HEK293T (cell line): ENCODE data around the gene TSKU.
A peak's percentile ranks its signal among the peaks of the same experiment; 100 is the strongest.

ENCODE experiments used
- CTCF ChIA-PET: fragments of 350-600 bp; formaldehyde crosslinking; extraction: SDS; loops from one replicate; lab custom pipeline; 2021; ENCODE audit warnings: antibody characterized with exemption, inconsistent platforms; lab: Yijun Ruan, JAX
- POLR2A ChIA-PET: fragments of 350-600 bp; formaldehyde crosslinking; extraction: SDS; loops from one replicate; lab custom pipeline; 2020; ENCODE audit warnings: antibody characterized with exemption, inconsistent platforms; lab: Yijun Ruan, JAX
- DNase-seq: peaks from one replicate; pipeline ENCODE4 v3.0.0; 2012; ENCODE audit warnings: mixed read lengths; ENCODE audit errors: extremely low spot score
- ARNT ChIP-seq: fragments of 450-650 bp; IDR thresholded peaks from 2 replicates; pipeline ENCODE4 v1.6.1; 2017; ENCODE audit warnings: mild to moderate bottlenecking
- BHLHE40 ChIP-seq: fragments of 450-650 bp; IDR thresholded peaks from 2 replicates; pipeline ENCODE4 v1.6.1; 2016; ENCODE audit warnings: mild to moderate bottlenecking, moderate library complexity, borderline replicate concordance
- CTBP1 ChIP-seq: fragments of 450-650 bp; IDR thresholded peaks from 2 replicates; pipeline ENCODE4 v1.6.1; 2016; ENCODE audit warnings: borderline replicate concordance
- ELF4 ChIP-seq: fragments of 450-650 bp; IDR thresholded peaks from 2 replicates; pipeline ENCODE4 v1.6.1; 2017; ENCODE audit warnings: antibody characterized with exemption
- FOXA1 ChIP-seq: fragments of 450-650 bp; IDR thresholded peaks from 2 replicates; pipeline ENCODE4 v1.6.1; 2016; ENCODE audit warnings: mild to moderate bottlenecking
- FOXK2 ChIP-seq: fragments of 450-650 bp; IDR thresholded peaks from 2 replicates; pipeline ENCODE4 v1.6.1; 2016; ENCODE audit warnings: mild to moderate bottlenecking
- FOXM1 ChIP-seq: fragments of 450-650 bp; IDR thresholded peaks from 2 replicates; pipeline ENCODE4 v1.6.1; 2017; ENCODE audit warnings: mild to moderate bottlenecking, borderline replicate concordance
- HDGF ChIP-seq: fragments of 450-650 bp; IDR thresholded peaks from 2 replicates; pipeline ENCODE4 v1.6.1; 2017; ENCODE audit warnings: antibody characterized with exemption, borderline replicate concordance
- L3MBTL2 ChIP-seq: fragments of 450-650 bp; conservative IDR thresholded peaks from 2 replicates; pipeline ENCODE4 v1.6.1; 2016; ENCODE audit warnings: mild to moderate bottlenecking
- LEF1 ChIP-seq: fragments of 450-650 bp; IDR thresholded peaks from 2 replicates; pipeline ENCODE4 v1.6.1; 2017; ENCODE audit warnings: mild to moderate bottlenecking, borderline replicate concordance
- NFRKB ChIP-seq: fragments of 450-650 bp; IDR thresholded peaks from 2 replicates; pipeline ENCODE4 v1.6.1; 2016; ENCODE audit warnings: mild to moderate bottlenecking, moderate library complexity
- SP1 ChIP-seq: fragments of 450-650 bp; IDR thresholded peaks from 2 replicates; pipeline ENCODE4 v1.6.1; 2017
- SUZ12 ChIP-seq: fragments of 450-650 bp; IDR thresholded peaks from 2 replicates; pipeline ENCODE4 v1.6.1; 2016; ENCODE audit warnings: mild to moderate bottlenecking
- TARDBP ChIP-seq: fragments of 450-650 bp; IDR thresholded peaks from 2 replicates; pipeline ENCODE4 v1.6.1; 2016
- ZNF384 ChIP-seq: fragments of 450-650 bp; IDR thresholded peaks from 2 replicates; pipeline ENCODE4 v1.6.1; 2016
- TF ChIP-seq, protein P1 (sequence below): fragments of 450-650 bp; IDR thresholded peaks from 2 replicates; pipeline ENCODE4 v1.6.1; 2016

TSKU gene

DNA sequence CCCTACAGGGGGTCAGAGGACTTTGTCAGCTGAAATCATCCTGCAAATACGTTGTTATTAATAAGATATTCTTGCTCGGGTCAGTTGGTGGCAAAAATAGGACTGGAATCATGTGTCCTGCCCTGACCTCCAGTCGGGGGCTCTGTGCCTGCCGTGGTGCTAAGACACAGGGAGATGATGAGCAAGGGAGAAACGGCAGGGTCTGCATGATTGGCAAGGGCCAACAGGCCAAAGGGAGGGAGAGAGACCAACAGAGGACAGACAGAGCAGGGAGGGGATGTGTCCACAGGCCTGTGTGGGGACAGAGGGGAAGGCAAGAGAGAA, 10.4 kb upstream of the TSKU start:
- ChIA-PET CTCF (no interaction called here), POLR2A (no interaction called here)
- no peak for DNase-seq
- no peak for TF ChIP-seq ELF4
- no peak for TF ChIP-seq NFRKB
- no peak for TF ChIP-seq ZNF384
- no peak for TF ChIP-seq LEF1
- TF ChIP-seq HDGF: no peak
- TF ChIP-seq TARDBP: no peak

DNA sequence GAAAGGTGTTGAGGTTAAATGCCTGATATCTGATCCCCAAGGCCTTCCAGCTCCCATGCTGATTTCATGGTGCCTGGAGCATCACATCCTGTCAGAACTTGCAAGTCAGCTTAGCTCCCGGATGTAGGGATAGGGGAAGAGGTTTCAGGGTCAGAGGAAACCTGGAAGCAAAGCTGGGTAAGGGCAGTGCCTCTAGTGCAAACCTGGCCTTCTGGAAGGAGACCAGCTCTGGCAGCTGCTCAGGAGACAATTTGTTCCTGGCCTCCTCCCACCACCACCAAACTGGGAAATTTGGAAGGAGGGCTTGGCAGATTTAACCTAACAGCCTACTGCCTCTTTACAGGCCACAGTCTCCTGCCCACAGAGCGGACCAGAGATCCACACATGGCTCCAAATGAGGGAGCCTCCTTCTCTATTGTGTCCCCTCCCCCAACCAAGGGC, 9.2 kb upstream of the TSKU start:
- POLR2A ChIA-PET: interaction anchor here (1.3 kb wide), 1 partner anchor 9 kb away, joined by 7 read pairs; the partner anchor contains the start of gene TSKU
- CTCF ChIA-PET: no interaction called here
- no peak for DNase-seq
- TF ChIP-seq NFRKB (no peak), FOXM1 (no peak), ARNT (no peak), LEF1 (no peak), SP1 (no peak), HDGF (no peak), L3MBTL2 (no peak), ELF4 (no peak)

DNA sequence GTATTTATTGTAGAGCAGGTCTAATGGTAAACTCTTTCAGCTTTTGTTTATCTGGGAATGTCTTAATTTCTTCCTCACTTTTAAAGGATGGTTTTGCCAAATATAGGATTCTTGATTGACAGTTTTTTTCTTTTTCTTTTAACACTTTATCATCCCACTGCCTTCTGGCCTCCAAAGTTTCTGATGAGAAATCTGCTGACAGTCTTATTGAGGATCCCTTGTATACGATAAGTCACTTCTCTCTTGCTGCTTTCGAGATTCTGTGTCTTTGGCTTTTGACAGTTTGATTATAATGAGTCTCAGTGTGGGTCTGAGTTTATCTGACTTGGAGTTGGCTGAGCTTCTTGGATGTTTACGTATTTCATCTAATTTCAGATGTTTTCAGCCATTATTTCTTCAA, 6.7 kb upstream of the TSKU start:
- CTCF ChIA-PET: no interaction called here
- DNase-seq: no peak
- POLR2A ChIA-PET: no interaction called here
- TF ChIP-seq L3MBTL2: no peak
- TF ChIP-seq BHLHE40: no peak
- no peak for TF ChIP-seq FOXM1
- TF ChIP-seq LEF1: no peak
- TF ChIP-seq SP1: no peak
- TF ChIP-seq, protein P1, sequence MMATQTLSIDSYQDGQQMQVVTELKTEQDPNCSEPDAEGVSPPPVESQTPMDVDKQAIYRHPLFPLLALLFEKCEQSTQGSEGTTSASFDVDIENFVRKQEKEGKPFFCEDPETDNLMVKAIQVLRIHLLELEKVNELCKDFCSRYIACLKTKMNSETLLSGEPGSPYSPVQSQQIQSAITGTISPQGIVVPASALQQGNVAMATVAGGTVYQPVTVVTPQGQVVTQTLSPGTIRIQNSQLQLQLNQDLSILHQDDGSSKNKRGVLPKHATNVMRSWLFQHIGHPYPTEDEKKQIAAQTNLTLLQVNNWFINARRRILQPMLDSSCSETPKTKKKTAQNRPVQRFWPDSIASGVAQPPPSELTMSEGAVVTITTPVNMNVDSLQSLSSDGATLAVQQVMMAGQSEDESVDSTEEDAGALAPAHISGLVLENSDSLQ: peak; percentile 35
- TF ChIP-seq SUZ12: no peak
- no peak for TF ChIP-seq CTBP1

DNA sequence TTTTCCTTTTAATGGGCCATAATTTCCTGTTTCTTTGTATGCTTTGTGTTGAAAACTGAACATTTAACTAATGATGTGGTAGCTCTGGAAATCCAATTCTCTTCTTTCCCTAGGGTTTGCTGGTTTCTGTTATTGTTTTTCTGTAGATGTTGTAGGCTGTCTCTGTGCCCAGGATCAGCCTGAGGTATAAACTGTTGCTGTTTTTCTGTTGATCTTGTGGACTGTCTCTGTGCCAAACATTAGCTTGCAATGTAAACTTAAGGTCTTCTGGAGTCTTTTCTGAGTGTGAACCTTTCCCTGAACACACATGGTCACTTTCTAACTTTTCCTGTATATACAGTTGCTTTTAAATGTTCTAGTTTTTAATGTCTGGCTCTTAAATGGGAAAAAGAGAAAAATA, 5.9 kb upstream of the TSKU start:
- ChIA-PET POLR2A (no interaction called here), CTCF (no interaction called here)
- no peak for TF ChIP-seq L3MBTL2
- DNase-seq: no peak

DNA sequence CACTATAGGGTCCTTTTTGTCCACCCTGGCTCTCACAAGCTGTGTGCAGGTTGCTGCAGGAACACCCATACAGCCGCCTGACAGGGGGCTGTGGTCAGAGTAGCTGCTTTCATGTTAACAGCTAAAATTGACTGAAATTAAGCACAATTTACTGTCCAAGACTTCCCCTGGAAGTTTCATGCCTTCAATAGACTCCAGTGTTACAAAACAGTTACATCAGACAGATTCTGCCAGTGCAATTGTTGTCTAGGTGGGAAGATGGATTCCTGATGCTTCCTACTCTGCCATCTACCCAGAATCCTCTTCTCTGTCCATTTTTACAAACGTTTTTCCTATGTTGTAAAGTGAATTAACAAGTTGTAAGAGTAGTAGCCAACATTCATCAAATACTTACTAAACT, 5.3 kb upstream of the TSKU start:
- no peak for DNase-seq
- POLR2A ChIA-PET: no interaction called here
- CTCF ChIA-PET: no interaction called here
- TF ChIP-seq LEF1 (no peak), TARDBP (no peak)

DNA sequence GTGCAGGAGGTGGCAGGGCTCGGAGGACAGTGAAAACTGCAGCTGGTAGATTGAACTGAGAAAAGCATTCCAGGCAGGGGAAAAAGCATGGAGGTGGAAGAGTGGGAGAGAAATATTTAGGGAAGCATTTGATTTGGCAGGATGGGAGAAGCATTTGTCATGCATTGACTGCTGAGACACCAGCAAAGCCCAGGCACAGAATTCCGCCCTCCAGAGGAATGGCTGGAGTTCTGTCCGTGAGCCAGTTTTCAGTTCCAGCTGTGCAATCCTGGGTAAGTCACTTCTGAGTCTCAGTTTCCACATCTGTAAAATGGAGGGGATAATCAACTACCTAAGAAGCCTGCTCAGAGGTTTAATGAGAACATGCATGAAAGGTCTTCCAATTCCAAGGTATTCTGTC, 4.3 kb upstream of the TSKU start:
- no peak for DNase-seq
- no peak for TF ChIP-seq NFRKB
- TF ChIP-seq FOXM1: no peak
- POLR2A ChIA-PET: no interaction called here
- CTCF ChIA-PET: interaction anchor here (1.0 kb wide), 1 partner anchor 15 kb away, joined by 3 read pairs; no protein-coding TSS in a partner anchor

DNA sequence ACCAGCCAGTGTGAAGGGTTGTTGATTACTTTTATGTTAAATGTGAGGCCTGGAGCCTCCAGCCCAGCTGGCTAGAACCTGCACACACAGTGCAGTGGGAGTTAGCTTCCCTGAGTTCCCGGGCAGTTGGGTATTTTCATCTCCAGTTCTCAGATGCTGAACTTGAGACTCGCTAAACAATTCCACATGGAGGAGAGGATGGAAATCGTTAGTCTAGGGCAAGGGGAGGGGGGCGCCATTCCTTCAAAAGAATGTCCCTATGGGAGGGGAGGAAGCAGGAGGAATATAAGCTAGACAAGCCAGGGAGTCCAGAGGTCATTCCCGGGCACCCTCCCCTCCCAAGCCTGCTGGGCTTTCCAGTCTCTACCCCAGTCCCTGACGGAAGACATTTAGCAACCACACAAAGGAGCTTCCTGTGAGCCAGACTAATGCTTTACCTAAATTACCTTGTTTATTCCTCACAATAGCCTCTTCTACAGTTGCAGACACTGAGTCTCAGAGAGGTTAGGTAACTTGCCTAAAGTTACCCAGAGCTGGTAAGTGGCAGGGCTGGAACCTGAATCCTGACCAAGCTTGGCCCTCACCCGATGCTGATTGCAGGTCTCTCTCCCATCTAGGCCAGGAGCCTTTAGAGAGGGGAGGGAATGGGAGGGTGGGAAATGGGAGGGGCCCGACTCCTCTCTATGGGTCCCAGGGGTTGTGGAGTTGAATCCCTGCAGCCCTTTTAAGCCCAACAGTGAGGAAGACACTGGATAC, 1.9 kb upstream of the TSKU start:
- no peak for DNase-seq
- ChIA-PET POLR2A (interaction anchor here (0.7 to 2.1 kb wide), 2 partner anchors 10 to 59 kb away, joined by 3 to 4 read pairs; no protein-coding TSS in a partner anchor), CTCF (interaction anchor here (0.8 kb wide), 1 partner anchor 18 kb away, joined by 3 read pairs; no protein-coding TSS in a partner anchor)
- no peak for TF ChIP-seq FOXM1
- TF ChIP-seq LEF1: no peak
- no peak for TF ChIP-seq ELF4
- no peak for TF ChIP-seq SP1
- no peak for TF ChIP-seq L3MBTL2
- TF ChIP-seq TARDBP: no peak
- TF ChIP-seq BHLHE40: no peak
- no peak for TF ChIP-seq FOXK2
- no peak for TF ChIP-seq HDGF
- no peak for TF ChIP-seq ARNT
- TF ChIP-seq CTBP1: no peak
- TF ChIP-seq, protein P1: no peak
- TF ChIP-seq FOXA1: no peak

DNA sequence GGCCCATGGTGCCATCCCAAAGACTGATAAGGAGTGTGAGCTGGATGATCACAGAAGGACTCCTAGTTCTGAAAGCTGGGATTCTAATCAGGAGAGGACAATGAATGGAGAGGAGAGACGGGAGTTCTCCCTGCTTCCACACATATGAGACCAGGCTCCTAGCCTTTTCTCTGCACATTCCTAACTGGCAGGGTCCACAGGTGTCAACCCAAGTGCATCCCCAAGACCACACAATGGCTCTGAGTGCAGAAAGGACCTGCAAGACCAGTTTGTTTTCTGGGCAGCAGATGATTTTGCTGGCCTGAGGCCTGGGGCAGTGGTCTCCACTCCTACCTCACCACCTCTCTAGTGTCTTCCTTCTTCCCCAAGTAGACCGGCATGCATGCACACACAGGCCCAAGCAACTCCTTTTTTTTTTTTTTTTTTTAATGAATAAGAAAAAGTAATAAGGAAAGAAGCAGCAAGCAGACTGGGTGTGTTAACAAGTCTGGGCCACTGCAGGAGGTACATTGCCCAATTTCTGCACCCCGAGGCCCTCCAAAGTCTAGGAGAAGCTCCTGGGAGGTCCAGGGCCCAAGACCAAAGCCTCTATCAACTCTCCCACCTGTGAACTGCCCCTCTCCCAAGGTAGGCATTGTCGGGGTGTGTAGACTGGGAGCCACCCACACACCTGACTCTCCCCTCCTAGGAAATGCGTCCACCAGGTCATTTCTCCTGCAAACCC, 1.2 kb upstream of the TSKU start:
- POLR2A ChIA-PET: interaction anchor here (0.7 to 2.1 kb wide), 2 partner anchors 11 to 60 kb away, joined by 3 to 4 read pairs; no protein-coding TSS in a partner anchor
- DNase-seq: no peak
- CTCF ChIA-PET: interaction anchor here (0.6 to 0.8 kb wide), 2 partner anchors 11 to 18 kb away, joined by 3 read pairs; no protein-coding TSS in a partner anchor
- TF ChIP-seq TARDBP (no peak), FOXA1 (no peak), ARNT (no peak), ELF4 (no peak), FOXK2 (no peak), FOXM1 (no peak), NFRKB (no peak), CTBP1 (no peak), LEF1 (no peak), SUZ12 (no peak), ZNF384 (no peak), L3MBTL2 (no peak), BHLHE40 (no peak), SP1 (no peak), HDGF (no peak)
- TF ChIP-seq, protein P1: no peak
